ENCODE measurements around the gene ENTPD5. TPM values are rescaled to one million over a fixed set of nuclear protein-coding genes. Genes with fewer than 3 reads are reported as not detected.

ENTPD5 gene
- total RNA-seq, 1 experiment from 2014 or later: 10.6 TPM

DNA sequence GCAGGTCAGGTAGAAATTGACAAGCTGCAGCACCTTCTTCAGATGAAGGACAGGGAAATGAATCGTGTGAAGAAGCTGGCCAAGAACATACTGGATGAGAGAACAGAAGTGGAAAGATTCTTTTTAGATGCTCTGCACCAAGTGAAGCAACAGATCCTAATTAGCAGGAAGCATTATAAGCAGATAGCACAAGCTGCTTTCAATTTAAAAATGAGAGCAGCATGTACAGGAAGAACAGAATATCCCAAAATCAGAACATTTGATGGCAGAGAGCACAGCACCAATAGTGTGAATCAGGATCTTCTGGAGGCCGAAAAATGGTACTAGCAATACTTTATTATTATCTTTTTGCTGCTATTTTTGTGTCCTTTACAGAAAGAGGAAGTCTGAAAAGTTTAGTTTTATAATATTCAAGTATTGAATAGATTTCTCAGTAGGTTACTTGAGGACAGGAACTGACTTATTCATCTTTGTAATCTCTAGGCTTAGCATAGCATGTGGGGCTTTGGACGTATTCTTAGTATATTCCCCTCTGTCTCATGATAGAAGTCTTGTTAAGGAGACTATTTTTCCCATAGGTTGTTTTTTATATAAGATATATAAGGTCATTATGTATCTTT, 30.9 kb upstream of the ENTPD5 start (continued):
- no peak for TF ChIP-seq SMAD4 (CRISPR knock-in tag; IDR thresholded peaks at IDR 0.05)
- TF ChIP-seq, protein P1, sequence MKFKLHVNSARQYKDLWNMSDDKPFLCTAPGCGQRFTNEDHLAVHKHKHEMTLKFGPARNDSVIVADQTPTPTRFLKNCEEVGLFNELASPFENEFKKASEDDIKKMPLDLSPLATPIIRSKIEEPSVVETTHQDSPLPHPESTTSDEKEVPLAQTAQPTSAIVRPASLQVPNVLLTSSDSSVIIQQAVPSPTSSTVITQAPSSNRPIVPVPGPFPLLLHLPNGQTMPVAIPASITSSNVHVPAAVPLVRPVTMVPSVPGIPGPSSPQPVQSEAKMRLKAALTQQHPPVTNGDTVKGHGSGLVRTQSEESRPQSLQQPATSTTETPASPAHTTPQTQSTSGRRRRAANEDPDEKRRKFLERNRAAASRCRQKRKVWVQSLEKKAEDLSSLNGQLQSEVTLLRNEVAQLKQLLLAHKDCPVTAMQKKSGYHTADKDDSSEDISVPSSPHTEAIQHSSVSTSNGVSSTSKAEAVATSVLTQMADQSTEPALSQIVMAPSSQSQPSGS (CRISPR knock-in tag; IDR thresholded peaks at IDR 0.05; ENCODE audit: borderline replicate concordance, low read depth): no peak

- no peaks in the 10 kb centered on the region for H3K27me3 Mint-ChIP-seq (ENCODE audit: low read depth)
- no peaks in the 10 kb centered on the region; the same call in 1 of the 2 replicates for H3K4me1 Mint-ChIP-seq
- H3K27ac Mint-ChIP-seq: no peak overlapping the region
- peak; percentile 69; the same call in 1 of the 2 replicates for ATAC-seq
- no peak for TF ChIP-seq FOXP1 (CRISPR knock-in tag; IDR thresholded peaks at IDR 0.05; ENCODE audit: borderline replicate concordance)
- TF ChIP-seq ATF6 (CRISPR knock-in tag; IDR thresholded peaks at IDR 0.05): no peak
- no peak overlapping the region for H3K4me3 Mint-ChIP-seq
- no peaks in the 10 kb centered on the region for H3K9me3 Mint-ChIP-seq
- no peaks in the 10 kb centered on the region for H3K36me3 Mint-ChIP-seq
- ChIA-PET POLR2A (no interaction called here), CTCF (interaction anchor here (0.6 to 1.6 kb wide), 8 partner anchors 11 to 479 kb away, joined by 3 to 5 read pairs (median 4); partner anchors contain the start of gene ACOT2)
- peak; percentile 50 for DNase-seq (ENCODE audit: low spot score)
These were observed 29.2 kb upstream of the ENTPD5 start for GRCh38 chr14:74048281-74048680.

DNA sequence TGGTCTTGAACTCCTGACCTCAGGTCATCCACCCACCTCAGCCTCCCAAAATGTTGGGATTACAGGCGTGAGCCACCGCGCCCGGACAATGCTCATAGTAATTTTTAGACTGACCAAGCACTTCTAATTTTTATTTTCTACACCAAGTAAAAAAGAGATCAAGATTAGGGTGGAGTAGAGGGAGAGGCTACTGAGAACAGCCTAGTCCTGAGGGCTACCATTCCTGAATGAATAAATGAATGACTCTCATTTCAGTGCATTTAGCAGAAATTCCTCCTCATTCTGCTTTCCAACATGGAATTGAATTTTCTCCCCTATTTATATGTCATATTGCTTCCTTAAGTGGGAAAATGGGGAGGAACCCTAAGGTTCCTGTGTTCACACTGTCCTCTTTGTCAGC, 26.4 kb upstream of the ENTPD5 start:
- ATAC-seq: no peak
- CTCF ChIA-PET: no interaction called here
- no peaks in the 10 kb centered on the region for H3K9me3 Mint-ChIP-seq
- H3K27me3 Mint-ChIP-seq (ENCODE audit: low read depth): no peaks in the 10 kb centered on the region
- TF ChIP-seq ESRRA (CRISPR knock-in tag; IDR thresholded peaks at IDR 0.05; ENCODE audit: borderline replicate concordance): no peak
- TF ChIP-seq NFE2L1 (CRISPR knock-in tag; IDR thresholded peaks at IDR 0.05): no peak
- TF ChIP-seq HMGA2 (CRISPR knock-in tag; IDR thresholded peaks at IDR 0.05): no peak
- POLR2A ChIA-PET: no interaction called here
- no peaks in the 10 kb centered on the region; the same call in 1 of the 2 replicates for H3K4me1 Mint-ChIP-seq
- no peak for DNase-seq (ENCODE audit: low spot score)
- no peaks in the 10 kb centered on the region for H3K36me3 Mint-ChIP-seq
- no peak overlapping the region for H3K27ac Mint-ChIP-seq
- H3K4me3 Mint-ChIP-seq: no peak overlapping the region

DNA sequence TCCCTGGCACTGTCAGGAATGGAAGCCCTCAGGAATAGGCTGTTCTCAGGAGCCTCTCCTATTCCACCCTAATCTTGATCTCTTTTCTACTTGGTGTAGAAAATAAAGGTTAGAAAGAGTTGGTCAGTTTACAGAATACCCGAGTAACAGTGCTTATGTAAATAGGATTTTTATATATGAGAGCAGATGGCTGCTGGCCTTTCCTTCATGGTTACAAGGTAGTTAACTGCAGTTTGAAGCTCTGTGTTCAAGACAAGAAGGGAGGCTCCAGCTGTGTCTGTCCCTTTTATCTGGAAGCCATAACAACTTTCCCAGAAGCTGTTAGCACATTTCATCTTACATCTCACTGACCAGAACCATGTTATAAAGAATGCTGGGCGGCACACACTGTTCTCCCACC, 23.2 kb upstream of the ENTPD5 start:
- POLR2A ChIA-PET: no interaction called here
- H3K27me3 Mint-ChIP-seq (ENCODE audit: low read depth): no peaks in the 10 kb centered on the region
- CTCF ChIA-PET: interaction anchor here (1.2 kb wide), 1 partner anchor 107 kb away, joined by 3 read pairs; no protein-coding TSS in a partner anchor

More for the DNA sequence above, 23.2 kb upstream of the ENTPD5 start:
- H3K27ac Mint-ChIP-seq: no peak overlapping the region
- H3K4me1 Mint-ChIP-seq: no peaks in the 10 kb centered on the region
- DNase-seq (ENCODE audit: low spot score): no peak
- H3K4me3 Mint-ChIP-seq: no peak overlapping the region
- ATAC-seq: no peak
- H3K9me3 Mint-ChIP-seq: no peaks in the 10 kb centered on the region
- TF ChIP-seq IRF2 (CRISPR knock-in tag; IDR thresholded peaks at IDR 0.05; ENCODE audit: borderline replicate concordance, low read depth): no peak
- no peak for TF ChIP-seq EMX1 (CRISPR knock-in tag; IDR thresholded peaks at IDR 0.05)
- no peak for TF ChIP-seq ZMAT4 (CRISPR knock-in tag; IDR thresholded peaks at IDR 0.05)
- no peak for TF ChIP-seq ZNF232 (CRISPR knock-in tag; IDR thresholded peaks at IDR 0.05)
- no peak for TF ChIP-seq ZNF317 (CRISPR knock-in tag; IDR thresholded peaks at IDR 0.05; ENCODE audit: borderline replicate concordance, low read depth)
- TF ChIP-seq USF1 (CRISPR knock-in tag; IDR thresholded peaks at IDR 0.05): no peak
- no peak for TF ChIP-seq RELA (CRISPR knock-in tag; IDR thresholded peaks at IDR 0.05; ENCODE audit: borderline replicate concordance)
- TF ChIP-seq, protein P1 (CRISPR knock-in tag; IDR thresholded peaks at IDR 0.05; ENCODE audit: borderline replicate concordance, low read depth): no peak
- no peak for TF ChIP-seq JAZF1 (CRISPR knock-in tag; IDR thresholded peaks at IDR 0.05)
- no peak for TF ChIP-seq ZNF416 (CRISPR knock-in tag; IDR thresholded peaks at IDR 0.05)
- TF ChIP-seq TP53 (CRISPR knock-in tag; IDR thresholded peaks at IDR 0.05): no peak
- H3K36me3 Mint-ChIP-seq: no peaks in the 10 kb centered on the region

Measured in WTC11 (cell line).